Measurements from ENCODE around the gene CCDC192. TPM values are rescaled to one million over a fixed set of nuclear protein-coding genes. Genes with fewer than 3 reads are reported as not detected.

Gene CCDC192
- total RNA-seq, 1 donor from 2014 or later, result 0.31 TPM

DNA sequence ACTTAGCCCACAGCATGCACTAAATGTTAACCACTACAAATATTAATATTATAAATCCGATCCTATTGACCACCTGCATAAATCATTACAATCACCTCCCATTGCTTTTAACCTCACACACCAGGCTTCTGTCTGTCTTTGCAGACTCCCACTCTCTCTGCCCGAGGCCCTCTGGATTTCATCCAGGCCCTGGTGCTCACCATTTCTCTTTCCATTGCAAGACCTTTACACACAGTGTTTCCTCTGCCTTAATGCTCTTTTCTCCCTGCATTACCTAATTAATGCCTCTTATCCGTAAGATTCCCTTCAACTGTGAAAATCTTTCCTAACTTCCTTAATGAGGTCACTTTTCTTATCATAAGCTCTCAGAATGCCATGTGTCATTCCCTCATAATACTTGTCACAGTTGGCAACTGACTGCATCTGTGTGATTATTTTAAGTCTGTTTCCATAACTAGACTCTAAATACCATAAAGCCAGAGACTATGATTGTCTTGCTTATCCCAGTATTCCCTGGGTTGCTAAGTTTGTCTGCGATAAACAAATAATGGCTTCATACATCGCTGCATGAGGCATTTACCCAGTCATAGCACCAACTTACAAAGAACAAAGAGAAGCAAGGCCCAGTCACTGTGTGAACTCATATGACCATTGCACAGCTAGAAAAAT lies 155.1 kb downstream of the CCDC192 start:
- no peak for DNase-seq (ENCODE audit: extremely low spot score, unreplicated experiment)
- H3K4me3 Mint-ChIP-seq, result no peak overlapping the region
- no peaks in the 10 kb centered on the region for H3K36me3 Mint-ChIP-seq
- H3K4me1 Mint-ChIP-seq (ENCODE audit: unreplicated experiment), result peaks cover 6% of the 10 kb centered on the region
- TF ChIP-seq, protein P1, sequence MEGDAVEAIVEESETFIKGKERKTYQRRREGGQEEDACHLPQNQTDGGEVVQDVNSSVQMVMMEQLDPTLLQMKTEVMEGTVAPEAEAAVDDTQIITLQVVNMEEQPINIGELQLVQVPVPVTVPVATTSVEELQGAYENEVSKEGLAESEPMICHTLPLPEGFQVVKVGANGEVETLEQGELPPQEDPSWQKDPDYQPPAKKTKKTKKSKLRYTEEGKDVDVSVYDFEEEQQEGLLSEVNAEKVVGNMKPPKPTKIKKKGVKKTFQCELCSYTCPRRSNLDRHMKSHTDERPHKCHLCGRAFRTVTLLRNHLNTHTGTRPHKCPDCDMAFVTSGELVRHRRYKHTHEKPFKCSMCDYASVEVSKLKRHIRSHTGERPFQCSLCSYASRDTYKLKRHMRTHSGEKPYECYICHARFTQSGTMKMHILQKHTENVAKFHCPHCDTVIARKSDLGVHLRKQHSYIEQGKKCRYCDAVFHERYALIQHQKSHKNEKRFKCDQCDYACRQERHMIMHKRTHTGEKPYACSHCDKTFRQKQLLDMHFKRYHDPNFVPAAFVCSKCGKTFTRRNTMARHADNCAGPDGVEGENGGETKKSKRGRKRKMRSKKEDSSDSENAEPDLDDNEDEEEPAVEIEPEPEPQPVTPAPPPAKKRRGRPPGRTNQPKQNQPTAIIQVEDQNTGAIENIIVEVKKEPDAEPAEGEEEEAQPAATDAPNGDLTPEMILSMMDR (conservative IDR thresholded peaks at IDR 0.05), result no peak
- H3K27me3 Mint-ChIP-seq, result no peaks in the 10 kb centered on the region
- no peak overlapping the region for H3K27ac Mint-ChIP-seq
- peaks cover 10% of the 10 kb centered on the region for H3K9me3 Mint-ChIP-seq

DNA sequence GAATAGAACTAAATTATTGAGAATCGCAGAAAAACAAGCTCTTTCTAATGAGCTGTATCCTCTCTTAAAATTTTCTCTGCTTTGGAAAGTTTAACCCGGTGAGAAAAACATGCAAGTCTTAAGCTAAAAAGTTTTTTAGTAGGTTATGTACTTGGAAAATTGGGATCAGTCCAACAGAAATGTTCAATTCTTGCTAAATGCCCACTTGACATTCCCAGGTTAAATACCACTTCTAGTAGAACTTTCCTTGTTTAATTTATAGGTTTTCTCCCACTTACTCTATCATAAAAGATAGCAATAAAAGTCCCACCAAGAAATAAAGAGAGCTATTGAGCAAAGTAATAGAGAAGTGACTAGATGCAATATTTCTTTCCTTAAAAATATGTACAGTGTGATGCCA lies 157.1 kb downstream of the CCDC192 start:
- Mint-ChIP-seq H3K27me3 (no peaks in the 10 kb centered on the region), H3K36me3 (no peaks in the 10 kb centered on the region), H3K27ac (no peak overlapping the region), H3K9me3 (peaks cover 10% of the 10 kb centered on the region), H3K4me3 (no peak overlapping the region), H3K4me1 (ENCODE audit: unreplicated experiment) (peaks cover 6% of the 10 kb centered on the region)
- no peak for DNase-seq (ENCODE audit: extremely low spot score, unreplicated experiment)
- TF ChIP-seq, protein P1 (conservative IDR thresholded peaks at IDR 0.05), result no peak

DNA sequence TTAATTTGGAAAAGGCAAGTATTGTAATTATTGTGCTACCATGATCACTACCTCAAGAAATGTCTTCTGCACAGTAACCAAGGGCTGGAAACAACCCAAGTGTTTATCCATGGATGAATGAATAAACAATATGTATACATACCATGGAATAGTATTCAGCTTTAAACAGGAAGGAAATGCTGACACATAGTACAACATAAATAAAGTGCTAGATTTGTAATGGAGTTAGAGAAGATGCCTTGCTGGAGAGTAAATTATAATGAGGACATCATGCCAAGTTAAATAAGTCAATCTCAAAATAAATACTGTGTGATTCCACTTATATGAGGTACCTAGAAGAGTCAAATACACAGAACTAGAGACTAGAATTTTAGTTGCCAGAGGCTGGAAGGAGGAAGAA lies 160.0 kb downstream of the CCDC192 start:
- H3K27ac Mint-ChIP-seq, result no peak overlapping the region
- H3K4me1 Mint-ChIP-seq (ENCODE audit: unreplicated experiment), result peaks cover 13% of the 10 kb centered on the region
- DNase-seq (ENCODE audit: extremely low spot score, unreplicated experiment), result no peak

DNA sequence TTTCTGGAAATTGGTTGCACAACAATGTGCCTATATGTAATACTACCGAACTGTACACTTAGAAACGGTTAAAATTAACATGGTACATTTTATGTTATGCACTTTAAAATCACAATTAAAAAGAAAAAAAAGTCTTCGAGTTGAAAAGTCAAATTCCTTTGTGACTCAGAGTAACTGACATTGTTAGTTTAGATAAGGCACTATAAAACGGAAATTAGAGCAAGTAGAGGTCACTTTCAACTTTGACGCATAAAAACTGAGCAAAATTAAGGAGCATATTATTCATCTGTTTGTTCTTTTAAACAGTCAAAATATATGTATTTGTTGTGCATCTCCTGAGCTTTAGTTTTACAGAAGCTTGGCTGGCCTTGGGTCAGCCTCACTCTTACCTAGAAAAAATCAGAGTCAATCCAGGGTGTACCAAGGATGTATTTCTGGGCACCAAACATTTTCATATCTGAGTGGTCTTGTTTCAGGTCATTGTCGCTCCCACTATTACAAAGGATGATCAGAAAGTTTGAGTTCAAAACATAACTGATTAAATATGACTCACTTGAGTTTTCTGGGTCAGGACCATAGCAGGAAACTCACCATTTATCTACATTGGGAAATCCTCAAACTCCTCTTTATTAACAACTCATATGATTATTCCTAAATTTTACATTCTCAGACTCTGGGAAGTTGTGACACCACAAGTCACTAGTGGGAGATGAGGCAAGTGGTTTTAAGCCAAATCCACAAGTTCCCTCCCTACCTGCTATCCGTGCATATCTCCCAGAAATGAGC lies 160.6 kb downstream of the CCDC192 start:
- DNase-seq (ENCODE audit: extremely low spot score, unreplicated experiment), result no peak
- TF ChIP-seq, protein P1 (conservative IDR thresholded peaks at IDR 0.05), result no peak
- Mint-ChIP-seq H3K4me3 (no peak overlapping the region), H3K9me3 (peaks cover 5% of the 10 kb centered on the region), H3K36me3 (no peaks in the 10 kb centered on the region), H3K27me3 (no peaks in the 10 kb centered on the region), H3K27ac (no peak overlapping the region), H3K4me1 (ENCODE audit: unreplicated experiment) (peaks cover 9% of the 10 kb centered on the region)

More for the DNA sequence above, 160.0 kb downstream of the CCDC192 start:
- Mint-ChIP-seq H3K36me3 (no peaks in the 10 kb centered on the region), H3K4me3 (no peak overlapping the region), H3K27me3 (no peaks in the 10 kb centered on the region), H3K9me3 (peaks cover 8% of the 10 kb centered on the region)
- TF ChIP-seq, protein P1 (conservative IDR thresholded peaks at IDR 0.05), result no peak

DNA sequence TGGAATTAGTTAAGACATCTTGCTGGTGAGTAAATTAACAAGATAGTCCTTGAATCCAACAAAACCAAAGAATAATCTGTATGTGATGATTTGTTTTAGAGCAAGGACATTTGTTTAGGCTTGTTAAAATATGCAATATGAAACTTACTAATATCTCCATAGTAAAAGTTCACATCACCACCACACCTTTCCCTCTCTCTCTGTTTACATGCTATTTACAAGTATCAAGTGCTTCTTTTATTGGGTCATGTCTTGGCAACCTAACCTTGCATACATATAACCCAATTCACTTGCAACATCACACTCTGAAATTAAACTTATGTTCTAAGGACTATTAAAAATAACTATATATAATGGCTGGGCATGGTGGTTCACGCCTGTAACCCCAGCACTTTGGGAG lies 161.3 kb downstream of the CCDC192 start:
- peaks cover 3% of the 10 kb centered on the region for H3K9me3 Mint-ChIP-seq
- no peak overlapping the region for H3K4me3 Mint-ChIP-seq
- peaks cover 9% of the 10 kb centered on the region for H3K4me1 Mint-ChIP-seq (ENCODE audit: unreplicated experiment)
- H3K27me3 Mint-ChIP-seq, result no peaks in the 10 kb centered on the region
- H3K36me3 Mint-ChIP-seq, result no peaks in the 10 kb centered on the region
- no peak overlapping the region for H3K27ac Mint-ChIP-seq
- TF ChIP-seq, protein P1 (conservative IDR thresholded peaks at IDR 0.05), result no peak
- no peak for DNase-seq (ENCODE audit: extremely low spot score, unreplicated experiment)

Data from type B pancreatic cell (in vitro differentiated cells).